Measurements from ENCODE around the gene ADORA1.

ADORA1 gene

GRCh38 chr1:203204756-203205155 is 77.2 kb downstream of the ADORA1 start:
- H3K9me3 ChIP-seq (replicated peaks; ENCODE audit: insufficient read depth, low read length), result no peaks in the 10 kb centered on the region
- H3K4me1 ChIP-seq (ENCODE audit: low read length), result peaks cover 5% of the 10 kb centered on the region; the same call in 1 of the 2 replicates
- TF ChIP-seq EZH2 (optimal IDR thresholded peaks at IDR 0.05; ENCODE audit: low read depth, low read length) (no peak), EZH2phosphoT487 (IDR thresholded peaks at IDR 0.05; ENCODE audit: low read length) (no peak), CTCF (IDR thresholded peaks at IDR 0.05; ENCODE audit: low read length) (no peak)
- H3K36me3 ChIP-seq (replicated peaks; ENCODE audit: insufficient read depth, low read length), result no peaks in the 10 kb centered on the region
- no peaks in the 10 kb centered on the region for H3F3A ChIP-seq (ENCODE audit: insufficient read depth, low read length)
- H3K27ac ChIP-seq (ENCODE audit: low read length), result no peak overlapping the region
- no peak overlapping the region for H3K4me2 ChIP-seq (ENCODE audit: low read depth, low read length)
- H3K9ac ChIP-seq (ENCODE audit: low read length), result no peak overlapping the region
- no peaks in the 10 kb centered on the region for H3K27me3 ChIP-seq (replicated peaks; ENCODE audit: insufficient read depth, low read length)
- no peak overlapping the region for H3K4me3 ChIP-seq (ENCODE audit: low read length)
- no peaks in the 10 kb centered on the region for H4K20me1 ChIP-seq (ENCODE audit: insufficient read depth, low read length)
- no peak for DNase-seq
- H2AFZ ChIP-seq (ENCODE audit: low read length), result no peak overlapping the region
- H3K9me2 ChIP-seq (replicated peaks; ENCODE audit: insufficient read depth, low read length), result no peaks in the 10 kb centered on the region
- no peaks in the 10 kb centered on the region for H3K79me2 ChIP-seq (ENCODE audit: low read length)

GRCh38 chr1:203206129-203206687 is 78.7 kb downstream of the ADORA1 start:
- Histone ChIP-seq H2AFZ (ENCODE audit: low read length) (no peak overlapping the region), H3K9me3 (replicated peaks; ENCODE audit: insufficient read depth, low read length) (no peaks in the 10 kb centered on the region), H3K4me2 (ENCODE audit: low read depth, low read length) (no peak overlapping the region), H3K4me1 (ENCODE audit: low read length) (no peaks in the 10 kb centered on the region), H3K79me2 (ENCODE audit: low read length) (no peaks in the 10 kb centered on the region), H3F3A (ENCODE audit: insufficient read depth, low read length) (no peaks in the 10 kb centered on the region), H3K4me3 (ENCODE audit: low read length) (no peak overlapping the region), H4K20me1 (ENCODE audit: insufficient read depth, low read length) (no peaks in the 10 kb centered on the region), H3K9me2 (replicated peaks; ENCODE audit: insufficient read depth, low read length) (no peaks in the 10 kb centered on the region), H3K27me3 (replicated peaks; ENCODE audit: insufficient read depth, low read length) (no peaks in the 10 kb centered on the region), H3K9ac (ENCODE audit: low read length) (no peak overlapping the region), H3K27ac (ENCODE audit: low read length) (no peak overlapping the region), H3K36me3 (replicated peaks; ENCODE audit: insufficient read depth, low read length) (no peaks in the 10 kb centered on the region)
- TF ChIP-seq EZH2 (optimal IDR thresholded peaks at IDR 0.05; ENCODE audit: low read depth, low read length), result no peak
- TF ChIP-seq CTCF (IDR thresholded peaks at IDR 0.05; ENCODE audit: low read length), result no peak
- TF ChIP-seq EZH2phosphoT487 (IDR thresholded peaks at IDR 0.05; ENCODE audit: low read length), result no peak
- DNase-seq, result no peak

GRCh38 chr1:203207751-203208150 is 80.2 kb downstream of the ADORA1 start:
- H2AFZ ChIP-seq (ENCODE audit: low read length), result no peak overlapping the region
- no peaks in the 10 kb centered on the region for H3K9me3 ChIP-seq (replicated peaks; ENCODE audit: insufficient read depth, low read length)
- no peak overlapping the region for H3K9ac ChIP-seq (ENCODE audit: low read length)
- H3K27me3 ChIP-seq (replicated peaks; ENCODE audit: insufficient read depth, low read length), result no peaks in the 10 kb centered on the region
- no peaks in the 10 kb centered on the region for H3K9me2 ChIP-seq (replicated peaks; ENCODE audit: insufficient read depth, low read length)
- DNase-seq, result no peak
- no peak for TF ChIP-seq EZH2phosphoT487 (IDR thresholded peaks at IDR 0.05; ENCODE audit: low read length)
- TF ChIP-seq CTCF (IDR thresholded peaks at IDR 0.05; ENCODE audit: low read length), result no peak
- TF ChIP-seq EZH2 (optimal IDR thresholded peaks at IDR 0.05; ENCODE audit: low read depth, low read length), result no peak
- no peak overlapping the region for H3K4me2 ChIP-seq (ENCODE audit: low read depth, low read length)
- H3K27ac ChIP-seq (ENCODE audit: low read length), result no peak overlapping the region
- H4K20me1 ChIP-seq (ENCODE audit: insufficient read depth, low read length), result no peaks in the 10 kb centered on the region
- no peaks in the 10 kb centered on the region for H3K79me2 ChIP-seq (ENCODE audit: low read length)
- H3F3A ChIP-seq (ENCODE audit: insufficient read depth, low read length), result no peaks in the 10 kb centered on the region
- H3K36me3 ChIP-seq (replicated peaks; ENCODE audit: insufficient read depth, low read length), result no peaks in the 10 kb centered on the region
- H3K4me1 ChIP-seq (ENCODE audit: low read length), result no peaks in the 10 kb centered on the region
- no peak overlapping the region for H3K4me3 ChIP-seq (ENCODE audit: low read length)

Measured in MM.1S (cell line).